HCT116 (cell line): ENCODE results near the gene CGB1. TPM values are rescaled to one million over a fixed set of nuclear protein-coding genes. Genes with fewer than 3 reads are reported as not detected.

ENCODE experiments used
- ATAC-seq: fragments of 200-7000 bp; cut with Tn5 transposase; 2 replicates; pipeline ENCODE4 v1.9.1; 2020; ENCODE audit warnings: mild to moderate bottlenecking, moderate library complexity
- BruUV-seq: library from RNA; stranded (reverse); fragments of 400-500 nt; replicated peaks from 2 replicates; lab custom pipeline; 2021; lab: Mats Ljungman, UMichigan
- CTCF ChIA-PET: fragments of 300-600 bp; sonication (Branson Sonifier 250); formaldehyde crosslinking; loops from one replicate; lab custom pipeline; 2021; ENCODE audit warnings: antibody characterized with exemption; lab: Charles Lee
- POLR2A ChIA-PET: fragments of 300-600, 350-600 bp; sonication (Branson Sonifier 250); formaldehyde crosslinking; loops from one replicate; lab custom pipeline; 2021; ENCODE audit warnings: antibody characterized with exemption; lab: Charles Lee
- RAD21 ChIA-PET, 2 experiments: fragments of 300-600 bp; sonication (Branson Sonifier 250); formaldehyde crosslinking; loops; one replicate each; lab custom pipeline; 2023; ENCODE audit warnings: low total read pairs in 2 of 2; ENCODE audit not compliant: uncharacterized antibody in 2 of 2, unreplicated experiment in 2 of 2, low non-redundant PET in 1 of 2; lab: Charles Lee
- DNase-seq: peaks from one replicate; pipeline ENCODE4 v3.0.0-alpha.2; 2010; ENCODE audit warnings: low read depth, low spot score
- H2AFZ ChIP-seq: fragments of 200-600 bp; shearing (Covaris generic), sonication (generic); 2 replicates; pipeline ENCODE4 v1.6.1; 2017; ENCODE audit warnings: low read depth, mixed run types, mixed read lengths, antibody characterized with exemption, low read length; ENCODE audit not compliant: poor library complexity, severe bottlenecking
- H3K27ac ChIP-seq: 2 replicates; pipeline ENCODE4 v1.5.1; 2012; ENCODE audit warnings: low read depth, low read length
- H3K27me3 ChIP-seq: fragments of 200-600 bp; sonication (generic); 2 replicates; pipeline ENCODE4 v1.6.1; 2016; ENCODE audit warnings: mixed run types, low read length, mixed read lengths; ENCODE audit not compliant: insufficient read depth
- H3K36me3 ChIP-seq, 2 experiments: fragments of 200-500 bp in 1 of 2; fragments of 200-600 bp in 1 of 2; sonication (Bioruptor generic) in 1 of 2; sonication (generic) in 1 of 2; 2 replicates each; pipeline versions ENCODE4 v1.5.1 to v1.6.1; 2014 to 2016; ENCODE audit warnings: low read length in 2 of 2, inconsistent platforms in 1 of 2, mixed read lengths in 1 of 2, mixed run types in 1 of 2; ENCODE audit not compliant: insufficient read depth in 2 of 2, control insufficient read depth in 1 of 2
- H3K4me1 ChIP-seq, 2 experiments: fragments of 200-600 bp in 1 of 2; sonication (generic) in 1 of 2; 2 replicates each; pipeline versions ENCODE4 v1.5.1 to v1.6.1; 2012 to 2017; ENCODE audit warnings: low read length in 2 of 2, inconsistent platforms in 1 of 2, mild to moderate bottlenecking in 1 of 2, mixed read lengths in 1 of 2, mixed run types in 1 of 2, moderate library complexity in 1 of 2; ENCODE audit not compliant: insufficient read depth in 2 of 2, control insufficient read depth in 1 of 2
- H3K4me2 ChIP-seq: fragments of 200-600 bp; sonication (generic); 2 replicates; pipeline ENCODE4 v1.6.1; 2017; ENCODE audit warnings: mixed run types, low read length, mixed read lengths
- H3K4me3 ChIP-seq, 2 experiments: fragments of 200-600 bp in 1 of 2; sonication (generic) in 1 of 2; replicated peaks in 1 of 2; 2 replicates each; pipeline ENCODE4 v1.5.1; 2011 to 2016; ENCODE audit warnings: low read length in 2 of 2, control low read depth in 1 of 2, low read depth in 1 of 2, mild to moderate bottlenecking in 1 of 2, mixed read lengths in 1 of 2, mixed run types in 1 of 2
- H3K79me2 ChIP-seq: fragments of 200-600 bp; sonication (generic); 2 replicates; pipeline ENCODE4 v1.6.1; 2017; ENCODE audit warnings: mild to moderate bottlenecking, mixed run types, low read length, moderate library complexity, mixed read lengths; ENCODE audit not compliant: insufficient read depth
- H3K9ac ChIP-seq: fragments of 200-600 bp; sonication (generic); 2 replicates; pipeline ENCODE4 v1.6.1; 2016; ENCODE audit warnings: low read length, mixed read lengths
- H3K9me2 ChIP-seq: fragments of 200-600 bp; sonication (generic), shearing (Covaris generic); 2 replicates; pipeline ENCODE4 v1.6.1; 2017; ENCODE audit warnings: mixed run types, mild to moderate bottlenecking, moderate library complexity; ENCODE audit not compliant: insufficient read depth
- H3K9me3 ChIP-seq, 2 experiments: fragments of 200-500 bp in 1 of 2; fragments of 200-600 bp in 1 of 2; sonication (Bioruptor generic) in 1 of 2; sonication (generic) in 1 of 2; 2 replicates each; pipeline ENCODE4 v1.6.1; 2014 to 2017; ENCODE audit warnings: low read length in 2 of 2, mixed read lengths in 2 of 2, inconsistent platforms in 1 of 2, low read depth in 1 of 2, mild to moderate bottlenecking in 1 of 2, mixed run types in 1 of 2, moderate library complexity in 1 of 2; ENCODE audit not compliant: control insufficient read depth in 1 of 2, insufficient read depth in 1 of 2
- H4K20me1 ChIP-seq: fragments of 200-600 bp; sonication (generic), shearing (Covaris generic); 2 replicates; pipeline ENCODE4 v1.6.1; 2017; ENCODE audit warnings: mixed run types, mild to moderate bottlenecking, moderate library complexity; ENCODE audit not compliant: insufficient read depth
- CEBPB ChIP-seq: IDR thresholded peaks from 2 replicates; pipeline ENCODE4 v1.6.1; 2012; ENCODE audit warnings: low read depth
- EGR1 ChIP-seq: IDR thresholded peaks from 2 replicates; pipeline ENCODE4 v1.6.1; 2012; ENCODE audit warnings: low read depth
- ELF1 ChIP-seq: IDR thresholded peaks from 2 replicates; pipeline ENCODE4 v1.6.1; 2012; ENCODE audit warnings: low read depth, borderline replicate concordance
- EZH2 ChIP-seq: fragments of 200-600 bp; sonication (generic); IDR thresholded peaks from 2 replicates; pipeline ENCODE4 v1.6.1; 2017; ENCODE audit warnings: antibody characterized with exemption, mixed run types
- EZH2phosphoT487 ChIP-seq: fragments of 200-600 bp; IDR thresholded peaks from 2 replicates; pipeline ENCODE4 v1.6.1; 2018; ENCODE audit warnings: antibody characterized with exemption, borderline replicate concordance
- FOSL1 ChIP-seq: IDR thresholded peaks from 2 replicates; pipeline ENCODE4 v1.6.1; 2012; ENCODE audit warnings: low read depth
- POLR2AphosphoS5 ChIP-seq: IDR thresholded peaks from 2 replicates; pipeline ENCODE4 v1.6.1; 2011; ENCODE audit warnings: mild to moderate bottlenecking, low read depth, low read length, moderate library complexity
- SIN3A ChIP-seq: IDR thresholded peaks from 2 replicates; pipeline ENCODE4 v1.6.1; 2012; ENCODE audit warnings: low read depth
- SP1 ChIP-seq: IDR thresholded peaks from 2 replicates; pipeline ENCODE4 v1.6.1; 2012; ENCODE audit warnings: low read depth
- SRF ChIP-seq: IDR thresholded peaks from 2 replicates; pipeline ENCODE4 v1.6.1; 2012; ENCODE audit warnings: low read depth
- YY1 ChIP-seq: IDR thresholded peaks from 2 replicates; pipeline ENCODE4 v1.6.1; 2011; ENCODE audit warnings: low read length, low read depth, moderate library complexity, mild to moderate bottlenecking; ENCODE audit not compliant: insufficient replicate concordance; ENCODE audit errors: extremely low read depth
- ZFX ChIP-seq: fragments of 450-650 bp; IDR thresholded peaks from 2 replicates; pipeline ENCODE4 v1.6.1; 2017
- intact Hi-C: fragments of 100-400 bp; cut with micrococcal nuclease; formaldehyde crosslinking; loops from 2 replicates; pipeline ENCODE4 v1.10.0; 2022
- total RNA-seq: library from RNA; stranded (reverse); gene quantifications from one replicate; pipeline ENCODE4 v1.2.1, GENCODE V29; 2021; ENCODE audit not compliant: unreplicated experiment
- TF ChIP-seq, protein P1 (sequence below): IDR thresholded peaks from 2 replicates; pipeline ENCODE4 v1.6.1; 2012; ENCODE audit warnings: low read depth
- TF ChIP-seq, protein P2 (sequence below), 3 experiments: fragments of 200-600 bp in 1 of 3; sonication (generic) in 1 of 3; IDR thresholded peaks in 2 of 3; conservative IDR thresholded peaks in 1 of 3; 2 replicates each; pipeline ENCODE4 v1.5.1; 2012 to 2017; ENCODE audit warnings: low read depth in 2 of 3, low read length in 2 of 3, antibody characterized with exemption in 1 of 3, borderline replicate concordance in 1 of 3, control low read depth in 1 of 3, mild to moderate bottlenecking in 1 of 3, mixed read lengths in 1 of 3, mixed run types in 1 of 3, moderate library complexity in 1 of 3; ENCODE audit not compliant: insufficient read depth in 1 of 3
- TF ChIP-seq, protein P3 (sequence below): IDR thresholded peaks from 2 replicates; pipeline ENCODE4 v1.6.1; 2012
- TF ChIP-seq, protein P4 (sequence below): IDR thresholded peaks from 2 replicates; pipeline ENCODE4 v1.6.1; 2012

The CGB1 gene
- total RNA-seq, 1 experiment from 2014 or later, result 0.76 TPM

DNA sequence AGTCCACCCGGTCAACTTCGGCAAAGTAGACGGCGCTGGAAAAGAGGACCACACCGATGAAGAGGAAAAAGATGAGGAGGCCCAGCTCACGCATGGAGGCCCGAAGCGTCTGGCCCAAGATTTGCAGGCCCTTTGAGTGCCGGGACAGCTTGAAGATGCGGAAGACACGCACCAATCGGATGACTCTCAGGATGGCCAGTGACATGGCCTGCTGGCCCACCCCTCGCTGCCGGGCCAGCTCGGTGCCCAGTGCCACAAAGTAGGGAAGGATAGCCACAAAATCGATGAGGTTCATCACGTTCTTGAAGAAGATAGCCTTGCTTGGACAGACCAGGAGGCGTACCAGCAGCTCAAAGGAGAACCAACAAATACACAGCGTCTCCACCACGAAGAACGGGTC, 33.7 kb upstream of the CGB1 start (continued):
- TF ChIP-seq, protein P1, sequence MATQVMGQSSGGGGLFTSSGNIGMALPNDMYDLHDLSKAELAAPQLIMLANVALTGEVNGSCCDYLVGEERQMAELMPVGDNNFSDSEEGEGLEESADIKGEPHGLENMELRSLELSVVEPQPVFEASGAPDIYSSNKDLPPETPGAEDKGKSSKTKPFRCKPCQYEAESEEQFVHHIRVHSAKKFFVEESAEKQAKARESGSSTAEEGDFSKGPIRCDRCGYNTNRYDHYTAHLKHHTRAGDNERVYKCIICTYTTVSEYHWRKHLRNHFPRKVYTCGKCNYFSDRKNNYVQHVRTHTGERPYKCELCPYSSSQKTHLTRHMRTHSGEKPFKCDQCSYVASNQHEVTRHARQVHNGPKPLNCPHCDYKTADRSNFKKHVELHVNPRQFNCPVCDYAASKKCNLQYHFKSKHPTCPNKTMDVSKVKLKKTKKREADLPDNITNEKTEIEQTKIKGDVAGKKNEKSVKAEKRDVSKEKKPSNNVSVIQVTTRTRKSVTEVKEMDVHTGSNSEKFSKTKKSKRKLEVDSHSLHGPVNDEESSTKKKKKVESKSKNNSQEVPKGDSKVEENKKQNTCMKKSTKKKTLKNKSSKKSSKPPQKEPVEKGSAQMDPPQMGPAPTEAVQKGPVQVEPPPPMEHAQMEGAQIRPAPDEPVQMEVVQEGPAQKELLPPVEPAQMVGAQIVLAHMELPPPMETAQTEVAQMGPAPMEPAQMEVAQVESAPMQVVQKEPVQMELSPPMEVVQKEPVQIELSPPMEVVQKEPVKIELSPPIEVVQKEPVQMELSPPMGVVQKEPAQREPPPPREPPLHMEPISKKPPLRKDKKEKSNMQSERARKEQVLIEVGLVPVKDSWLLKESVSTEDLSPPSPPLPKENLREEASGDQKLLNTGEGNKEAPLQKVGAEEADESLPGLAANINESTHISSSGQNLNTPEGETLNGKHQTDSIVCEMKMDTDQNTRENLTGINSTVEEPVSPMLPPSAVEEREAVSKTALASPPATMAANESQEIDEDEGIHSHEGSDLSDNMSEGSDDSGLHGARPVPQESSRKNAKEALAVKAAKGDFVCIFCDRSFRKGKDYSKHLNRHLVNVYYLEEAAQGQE, result no peak

DNA sequence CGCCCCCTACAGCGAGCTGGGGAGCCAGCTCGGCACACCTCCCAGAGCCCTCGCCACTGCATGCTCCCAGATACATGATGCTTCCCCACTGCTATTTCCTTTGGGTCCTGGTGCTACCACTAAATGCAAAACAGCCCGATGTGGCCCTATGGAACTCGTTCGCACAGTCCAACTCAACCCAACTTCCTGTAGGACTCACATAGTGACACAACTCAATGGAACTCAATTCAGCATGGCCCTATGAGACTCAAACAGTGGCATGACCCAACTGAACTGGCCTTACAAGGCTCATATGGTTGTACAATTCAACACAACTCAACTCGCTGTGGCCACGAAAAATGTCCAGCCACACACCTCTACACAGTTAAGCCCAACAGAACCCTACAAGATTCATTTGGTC, 32.3 kb upstream of the CGB1 start:
- intact Hi-C loops, result no loop called here
- Histone ChIP-seq H2AFZ (no peak overlapping the region), H3K27ac (no peak overlapping the region), H3K9ac (no peak overlapping the region), H3K36me3 (no peaks in the 10 kb centered on the region), H3K4me2 (no peak overlapping the region), H3K4me3 (no peak overlapping the region), H3K27me3 (no peaks in the 10 kb centered on the region), H3K79me2 (no peaks in the 10 kb centered on the region), H4K20me1 (no peaks in the 10 kb centered on the region), H3K9me2 (no peaks in the 10 kb centered on the region), H3K4me1 (peaks cover 24 to 43% of the 10 kb centered on the region in 2 experiments), H3K9me3 (no peaks in the 10 kb centered on the region)
- TF ChIP-seq, protein P2, sequence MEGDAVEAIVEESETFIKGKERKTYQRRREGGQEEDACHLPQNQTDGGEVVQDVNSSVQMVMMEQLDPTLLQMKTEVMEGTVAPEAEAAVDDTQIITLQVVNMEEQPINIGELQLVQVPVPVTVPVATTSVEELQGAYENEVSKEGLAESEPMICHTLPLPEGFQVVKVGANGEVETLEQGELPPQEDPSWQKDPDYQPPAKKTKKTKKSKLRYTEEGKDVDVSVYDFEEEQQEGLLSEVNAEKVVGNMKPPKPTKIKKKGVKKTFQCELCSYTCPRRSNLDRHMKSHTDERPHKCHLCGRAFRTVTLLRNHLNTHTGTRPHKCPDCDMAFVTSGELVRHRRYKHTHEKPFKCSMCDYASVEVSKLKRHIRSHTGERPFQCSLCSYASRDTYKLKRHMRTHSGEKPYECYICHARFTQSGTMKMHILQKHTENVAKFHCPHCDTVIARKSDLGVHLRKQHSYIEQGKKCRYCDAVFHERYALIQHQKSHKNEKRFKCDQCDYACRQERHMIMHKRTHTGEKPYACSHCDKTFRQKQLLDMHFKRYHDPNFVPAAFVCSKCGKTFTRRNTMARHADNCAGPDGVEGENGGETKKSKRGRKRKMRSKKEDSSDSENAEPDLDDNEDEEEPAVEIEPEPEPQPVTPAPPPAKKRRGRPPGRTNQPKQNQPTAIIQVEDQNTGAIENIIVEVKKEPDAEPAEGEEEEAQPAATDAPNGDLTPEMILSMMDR (IDR thresholded peaks at IDR 0.05 in 2 of 3, conservative IDR thresholded peaks at IDR 0.05 in 1 of 3; ENCODE audit: borderline replicate concordance in 1 of 3, insufficient read depth in 1 of 3, low read depth in 2 of 3, low read length in 2 of 3), result no peak
- no peak for TF ChIP-seq EZH2phosphoT487
- no peak for TF ChIP-seq POLR2AphosphoS5
- no peak for TF ChIP-seq YY1
- no peak for TF ChIP-seq CEBPB
- TF ChIP-seq SRF, result no peak
- TF ChIP-seq, protein P1, result no peak
- no peak for TF ChIP-seq EGR1
- TF ChIP-seq, protein P3, sequence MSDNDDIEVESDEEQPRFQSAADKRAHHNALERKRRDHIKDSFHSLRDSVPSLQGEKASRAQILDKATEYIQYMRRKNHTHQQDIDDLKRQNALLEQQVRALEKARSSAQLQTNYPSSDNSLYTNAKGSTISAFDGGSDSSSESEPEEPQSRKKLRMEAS, result no peak
- TF ChIP-seq SP1, result no peak
- TF ChIP-seq ZFX, result no peak
- no peak for TF ChIP-seq FOSL1
- TF ChIP-seq SIN3A, result no peak
- no peak for TF ChIP-seq ELF1
- TF ChIP-seq EZH2, result no peak
- TF ChIP-seq, protein P4, sequence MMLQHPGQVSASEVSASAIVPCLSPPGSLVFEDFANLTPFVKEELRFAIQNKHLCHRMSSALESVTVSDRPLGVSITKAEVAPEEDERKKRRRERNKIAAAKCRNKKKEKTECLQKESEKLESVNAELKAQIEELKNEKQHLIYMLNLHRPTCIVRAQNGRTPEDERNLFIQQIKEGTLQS, result no peak
- no peak for ATAC-seq
- ChIA-PET POLR2A (no interaction called here), RAD21 (no interaction called here), CTCF (no interaction called here)
- no TSS peak for BruUV-seq
- DNase-seq, result no peak
